C4-2B (cell line): Measurements from ENCODE around the gene GTSE1.

Experiments
- H3K27ac ChIP-seq: fragments of 450-650 bp; 2 replicates; pipeline ENCODE4 v1.5.1; 2017
- ZFX ChIP-seq: fragments of 450-650 bp; IDR thresholded peaks from 2 replicates; pipeline ENCODE4 v1.6.1; 2017
- TF ChIP-seq, protein P1 (sequence below): fragments of 450-650 bp; conservative IDR thresholded peaks from 2 replicates; pipeline ENCODE4 v1.5.1; 2017; ENCODE audit warnings: mild to moderate bottlenecking

The GTSE1 gene

DNA sequence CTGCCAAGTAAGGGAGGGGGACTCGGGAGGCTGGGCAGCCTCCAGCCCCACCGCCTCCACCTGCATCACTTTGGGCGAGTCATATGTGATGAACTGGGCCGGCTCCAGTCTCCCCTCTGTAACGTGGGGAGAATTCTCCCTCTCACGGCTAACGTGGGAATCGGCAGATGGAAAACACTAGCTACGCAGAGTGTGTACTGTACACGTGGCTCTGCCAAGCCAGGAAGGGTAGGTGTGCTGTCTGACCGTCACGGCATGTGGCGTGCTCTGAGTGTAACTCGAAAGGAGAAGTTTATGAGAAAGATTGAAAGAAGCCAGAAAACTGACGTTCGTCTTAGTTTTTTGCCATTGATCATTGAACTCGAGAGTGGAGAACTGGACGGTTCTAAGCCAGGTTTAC lies 52.6 kb downstream of the GTSE1 start:
- no peak for TF ChIP-seq ZFX
- TF ChIP-seq, protein P1, sequence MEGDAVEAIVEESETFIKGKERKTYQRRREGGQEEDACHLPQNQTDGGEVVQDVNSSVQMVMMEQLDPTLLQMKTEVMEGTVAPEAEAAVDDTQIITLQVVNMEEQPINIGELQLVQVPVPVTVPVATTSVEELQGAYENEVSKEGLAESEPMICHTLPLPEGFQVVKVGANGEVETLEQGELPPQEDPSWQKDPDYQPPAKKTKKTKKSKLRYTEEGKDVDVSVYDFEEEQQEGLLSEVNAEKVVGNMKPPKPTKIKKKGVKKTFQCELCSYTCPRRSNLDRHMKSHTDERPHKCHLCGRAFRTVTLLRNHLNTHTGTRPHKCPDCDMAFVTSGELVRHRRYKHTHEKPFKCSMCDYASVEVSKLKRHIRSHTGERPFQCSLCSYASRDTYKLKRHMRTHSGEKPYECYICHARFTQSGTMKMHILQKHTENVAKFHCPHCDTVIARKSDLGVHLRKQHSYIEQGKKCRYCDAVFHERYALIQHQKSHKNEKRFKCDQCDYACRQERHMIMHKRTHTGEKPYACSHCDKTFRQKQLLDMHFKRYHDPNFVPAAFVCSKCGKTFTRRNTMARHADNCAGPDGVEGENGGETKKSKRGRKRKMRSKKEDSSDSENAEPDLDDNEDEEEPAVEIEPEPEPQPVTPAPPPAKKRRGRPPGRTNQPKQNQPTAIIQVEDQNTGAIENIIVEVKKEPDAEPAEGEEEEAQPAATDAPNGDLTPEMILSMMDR = no peak

DNA sequence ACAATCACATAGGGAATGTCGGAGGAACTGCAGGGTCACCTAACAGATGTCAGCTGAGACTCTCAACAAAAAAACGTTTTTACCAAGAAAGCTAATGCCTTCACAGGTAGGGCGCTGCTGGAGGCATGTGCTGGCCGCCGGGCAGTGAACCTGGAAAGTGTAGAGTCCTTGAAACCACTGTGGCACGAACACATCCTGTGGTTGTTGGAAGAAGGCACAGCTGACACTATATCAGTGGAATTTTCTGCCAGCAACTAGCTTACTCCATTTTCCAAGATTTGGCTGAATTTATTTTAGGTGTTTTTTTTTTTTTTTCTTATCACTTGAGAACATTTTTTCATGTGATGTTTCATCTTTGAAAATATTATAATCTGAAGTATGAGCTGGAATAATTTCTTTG lies 53.0 kb downstream of the GTSE1 start:
- no peak overlapping the region for H3K27ac ChIP-seq
- TF ChIP-seq, protein P1 = no peak
- TF ChIP-seq ZFX = no peak

More for the DNA sequence above, 52.6 kb downstream of the GTSE1 start:
- H3K27ac ChIP-seq = no peak overlapping the region

DNA sequence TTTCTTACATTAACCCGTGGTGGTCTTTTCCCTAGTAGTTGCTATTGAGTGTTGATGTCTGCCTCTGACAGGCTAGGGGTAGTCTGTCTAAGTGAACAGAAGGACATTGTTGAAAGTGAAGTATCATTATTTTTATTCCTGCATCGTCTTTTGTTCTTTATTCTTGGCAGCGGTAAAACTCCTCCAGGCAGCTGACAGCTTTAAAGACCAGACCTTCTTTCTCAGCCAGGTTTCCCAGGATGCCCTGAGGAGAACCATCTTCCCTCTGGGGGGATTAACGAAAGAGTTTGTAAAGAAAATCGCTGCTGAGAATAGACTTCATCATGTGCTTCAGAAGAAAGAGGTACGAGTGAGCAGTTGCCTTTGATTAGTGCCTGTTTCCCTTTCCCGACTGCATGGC lies 53.5 kb downstream of the GTSE1 start:
- TF ChIP-seq ZFX = no peak
- TF ChIP-seq, protein P1 = no peak
- H3K27ac ChIP-seq = no peak overlapping the region

DNA sequence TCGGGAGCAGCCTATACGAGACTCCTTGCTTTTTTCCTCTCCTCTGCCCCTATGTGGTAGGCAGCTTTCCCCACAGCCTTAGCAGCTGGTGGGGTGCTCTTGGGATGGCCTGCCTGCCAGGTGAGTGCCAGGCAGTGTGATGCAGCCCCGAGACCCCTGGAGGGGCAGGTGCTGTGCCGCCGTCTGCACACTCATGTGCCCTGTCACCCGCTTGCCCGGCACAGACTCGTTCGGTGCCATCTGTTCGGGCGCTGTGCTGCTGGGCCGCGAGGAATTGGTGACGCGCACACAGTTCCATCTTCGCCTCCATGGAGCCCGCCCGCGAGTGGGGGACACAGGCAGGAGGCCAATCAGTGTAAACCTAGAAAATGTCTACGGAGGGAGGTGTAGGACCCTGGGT lies 54.0 kb downstream of the GTSE1 start:
- TF ChIP-seq, protein P1 = no peak
- no peak for TF ChIP-seq ZFX
- H3K27ac ChIP-seq = no peak overlapping the region

DNA sequence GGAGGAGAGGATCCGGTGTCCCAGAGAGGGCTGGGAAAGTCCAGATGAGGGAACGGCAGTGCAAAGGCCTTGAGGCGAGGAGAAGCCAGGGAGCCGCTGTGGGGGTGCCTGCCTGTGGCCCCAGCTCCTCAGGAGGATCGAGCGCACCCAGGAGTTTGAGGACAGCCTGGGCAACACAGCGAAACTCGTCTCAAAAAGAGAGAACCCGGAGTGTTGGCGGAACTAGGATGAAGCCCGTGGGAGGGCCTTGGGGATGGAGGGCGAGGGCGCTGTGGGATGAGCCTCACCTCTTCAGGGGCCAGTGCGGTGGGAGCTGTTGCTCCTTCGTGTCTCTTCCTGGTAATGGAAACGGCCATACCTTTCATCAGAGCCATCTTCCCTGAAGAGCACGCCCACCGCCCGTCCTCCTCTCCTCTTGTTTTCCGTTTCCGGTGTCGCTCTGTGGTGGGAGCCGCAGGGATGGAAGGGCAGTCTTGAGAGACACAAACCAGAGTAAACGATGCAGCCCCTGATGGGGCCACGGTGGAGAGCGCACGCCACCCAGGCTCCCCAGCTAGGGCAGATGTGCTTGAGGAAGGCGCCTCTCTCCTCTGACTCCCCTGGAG lies 54.6 kb downstream of the GTSE1 start:
- TF ChIP-seq ZFX = no peak
- TF ChIP-seq, protein P1 = no peak
- H3K27ac ChIP-seq = no peak overlapping the region

DNA sequence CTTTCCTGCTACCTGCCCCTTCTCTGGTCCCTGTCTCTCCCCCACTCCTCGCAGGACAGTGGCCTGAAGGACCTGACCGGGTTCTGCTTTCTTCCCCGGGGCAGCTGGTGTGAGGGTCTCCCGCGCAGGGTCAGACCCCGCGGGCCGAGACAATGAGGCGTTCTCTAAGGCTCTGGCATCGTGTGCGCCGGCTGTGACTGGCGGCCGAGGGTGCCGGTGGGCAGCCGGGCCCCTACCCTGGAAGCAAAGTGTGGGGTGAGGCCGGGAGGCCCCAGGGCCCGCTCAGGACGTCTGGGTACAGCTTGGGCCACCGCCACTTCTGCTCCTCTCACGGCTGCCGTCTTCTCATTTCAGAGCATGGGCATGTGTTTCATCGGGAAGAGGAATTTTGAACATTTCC lies 55.1 kb downstream of the GTSE1 start:
- no peak overlapping the region for H3K27ac ChIP-seq
- no peak for TF ChIP-seq ZFX
- TF ChIP-seq, protein P1 = no peak

DNA sequence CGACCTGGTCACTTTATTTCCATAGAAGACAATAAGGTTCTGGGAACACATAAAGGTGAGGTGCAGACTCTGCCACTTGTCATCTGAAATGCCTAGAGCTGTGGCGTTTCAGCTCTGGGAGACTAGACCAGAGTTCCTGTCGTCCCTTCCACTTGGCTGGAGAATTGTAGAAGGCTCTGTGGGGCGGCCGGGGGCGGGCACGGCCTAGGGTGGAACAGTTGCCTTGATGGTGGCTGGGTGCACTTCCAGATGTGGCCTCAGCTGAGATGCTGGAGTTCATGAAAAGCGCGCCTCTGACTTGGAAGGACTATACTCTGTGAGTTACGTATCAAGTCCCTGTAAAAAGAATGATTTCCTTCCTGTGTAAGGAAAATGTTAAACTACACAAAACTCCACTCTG lies 55.6 kb downstream of the GTSE1 start:
- TF ChIP-seq, protein P1 = no peak
- no peak for TF ChIP-seq ZFX
- H3K27ac ChIP-seq = no peak overlapping the region
